Activated naive CD8-positive, alpha-beta T cell treated with anti-CD3 and anti-CD28 coated beads, Interleukin-2, amount 10 ng/mL, durations not matched to agents 7 days and 5 days (primary cell): ENCODE measurements around the gene PPP1R9A. TPM values are rescaled to one million over a fixed set of nuclear protein-coding genes. Genes with fewer than 3 reads are reported as not detected.

Experiments used
- ATAC-seq: fragments of 150-1000 bp; cut with Tn5 transposase; one replicate; pipeline ENCODE4 v1.10.0; 2021; ENCODE audit warnings: low read depth, moderate library complexity
- POLR2A ChIA-PET: fragments of 350-600 bp; sonication (Branson Sonifier 250); formaldehyde crosslinking; loops from one replicate; lab custom pipeline; 2021; ENCODE audit warnings: antibody characterized with exemption; lab: Charles Lee
- DNase-seq: peaks from one replicate; pipeline ENCODE4 v3.0.0; 2021
- H3K27ac Mint-ChIP-seq: one replicate; pipeline ENCODE4 v1.8.0; 2022; ENCODE audit warnings: mild to moderate bottlenecking, mixed read lengths
- H3K27me3 Mint-ChIP-seq: one replicate; pipeline ENCODE4 v1.8.0; 2022; ENCODE audit warnings: mild to moderate bottlenecking, moderate library complexity, mixed read lengths
- H3K36me3 Mint-ChIP-seq: one replicate; pipeline ENCODE4 v1.8.0; 2021; ENCODE audit warnings: mild to moderate bottlenecking, mixed read lengths
- H3K4me1 Mint-ChIP-seq: one replicate; pipeline ENCODE4 v1.8.0; 2021; ENCODE audit warnings: mixed read lengths
- H3K4me3 Mint-ChIP-seq: one replicate; pipeline ENCODE4 v1.8.0; 2022; ENCODE audit warnings: mild to moderate bottlenecking, moderate library complexity, mixed read lengths
- H3K9me3 Mint-ChIP-seq: one replicate; pipeline ENCODE4 v1.8.0; 2021; ENCODE audit warnings: mixed read lengths
- total RNA-seq, 2 experiments: library from RNA; stranded (reverse); gene quantifications; one replicate each; pipeline ENCODE4 v1.2.3, GENCODE V29; 2021

The PPP1R9A gene
- total RNA-seq, 2 experiments from 2014 or later, result 0.06 to 0.42 TPM

GRCh38 chr7:95132500-95132899, 225.1 kb downstream of the PPP1R9A start:
- peaks cover 2% of the 10 kb centered on the region for H3K9me3 Mint-ChIP-seq
- no peak overlapping the region for H3K27ac Mint-ChIP-seq
- no peak for ATAC-seq
- H3K36me3 Mint-ChIP-seq, result no peaks in the 10 kb centered on the region
- DNase-seq, result no peak
- POLR2A ChIA-PET, result no interaction called here
- H3K4me3 Mint-ChIP-seq, result no peak overlapping the region
- no peaks in the 10 kb centered on the region for H3K27me3 Mint-ChIP-seq
- H3K4me1 Mint-ChIP-seq, result no peaks in the 10 kb centered on the region

- Mint-ChIP-seq H3K4me1 (no peaks in the 10 kb centered on the region), H3K36me3 (no peaks in the 10 kb centered on the region), H3K4me3 (no peak overlapping the region), H3K9me3 (no peaks in the 10 kb centered on the region), H3K27me3 (no peaks in the 10 kb centered on the region), H3K27ac (no peak overlapping the region)
- DNase-seq (no peak), ATAC-seq (no peak)
- POLR2A ChIA-PET, result no interaction called here
Measured at GRCh38 chr7:95139922-95140321, 232.5 kb downstream of the PPP1R9A start.

DNA sequence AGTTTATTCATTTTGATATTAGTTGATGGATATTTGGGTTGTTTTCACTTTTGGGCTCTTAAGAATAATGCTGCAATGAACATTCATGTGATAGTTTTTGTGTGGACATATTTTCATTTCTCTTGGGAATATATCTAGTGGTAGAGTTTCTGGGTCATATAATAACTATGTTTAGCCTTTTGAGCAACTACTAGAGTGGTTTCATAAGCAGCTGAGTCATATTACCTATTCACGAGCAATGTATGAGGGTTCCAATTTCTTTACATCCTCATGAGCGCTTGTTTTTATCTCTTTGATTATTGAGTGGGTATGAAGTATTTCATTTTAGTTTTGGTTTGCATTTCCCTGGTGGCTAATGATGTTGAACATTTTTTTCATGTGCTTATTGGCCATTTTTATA, 234.4 kb downstream of the PPP1R9A start:
- no peak overlapping the region for H3K4me3 Mint-ChIP-seq
- no peak overlapping the region for H3K27ac Mint-ChIP-seq
- DNase-seq, result no peak
- no peaks in the 10 kb centered on the region for H3K27me3 Mint-ChIP-seq
- H3K4me1 Mint-ChIP-seq, result no peaks in the 10 kb centered on the region
- POLR2A ChIA-PET, result no interaction called here
- ATAC-seq, result no peak
- H3K36me3 Mint-ChIP-seq, result no peaks in the 10 kb centered on the region
- H3K9me3 Mint-ChIP-seq, result no peaks in the 10 kb centered on the region

GRCh38 chr7:95144256-95144655, 236.9 kb downstream of the PPP1R9A start:
- Mint-ChIP-seq H3K27ac (no peak overlapping the region), H3K9me3 (no peaks in the 10 kb centered on the region), H3K27me3 (no peaks in the 10 kb centered on the region), H3K4me3 (no peak overlapping the region), H3K36me3 (no peaks in the 10 kb centered on the region), H3K4me1 (no peaks in the 10 kb centered on the region)
- ATAC-seq (no peak), DNase-seq (no peak)
- POLR2A ChIA-PET, result no interaction called here

DNA sequence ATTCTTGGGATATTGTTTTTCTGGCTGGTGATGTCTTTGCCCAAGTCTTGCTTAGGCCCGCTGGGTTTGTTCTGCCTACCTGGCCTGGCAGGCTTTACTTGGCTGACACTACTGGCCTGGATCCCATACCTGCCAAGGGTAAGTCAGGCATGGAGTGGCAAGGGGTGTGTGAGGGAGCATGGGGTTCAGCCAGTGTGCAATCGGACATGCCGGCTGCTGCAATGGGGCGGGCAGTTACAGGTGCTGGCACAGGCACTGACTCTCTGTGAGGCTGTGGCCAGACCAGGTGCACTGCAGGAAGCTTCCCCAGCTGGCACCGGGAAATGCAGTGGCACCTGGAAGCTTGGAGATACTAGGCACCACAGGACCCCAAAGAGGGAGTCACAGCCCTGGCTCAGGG, 248.6 kb downstream of the PPP1R9A start:
- POLR2A ChIA-PET, result no interaction called here
- no peaks in the 10 kb centered on the region for H3K9me3 Mint-ChIP-seq
- ATAC-seq (no peak), DNase-seq (no peak)
- H3K4me1 Mint-ChIP-seq, result no peaks in the 10 kb centered on the region
- no peaks in the 10 kb centered on the region for H3K36me3 Mint-ChIP-seq
- H3K4me3 Mint-ChIP-seq, result no peak overlapping the region
- no peak overlapping the region for H3K27ac Mint-ChIP-seq
- H3K27me3 Mint-ChIP-seq, result no peaks in the 10 kb centered on the region

DNA sequence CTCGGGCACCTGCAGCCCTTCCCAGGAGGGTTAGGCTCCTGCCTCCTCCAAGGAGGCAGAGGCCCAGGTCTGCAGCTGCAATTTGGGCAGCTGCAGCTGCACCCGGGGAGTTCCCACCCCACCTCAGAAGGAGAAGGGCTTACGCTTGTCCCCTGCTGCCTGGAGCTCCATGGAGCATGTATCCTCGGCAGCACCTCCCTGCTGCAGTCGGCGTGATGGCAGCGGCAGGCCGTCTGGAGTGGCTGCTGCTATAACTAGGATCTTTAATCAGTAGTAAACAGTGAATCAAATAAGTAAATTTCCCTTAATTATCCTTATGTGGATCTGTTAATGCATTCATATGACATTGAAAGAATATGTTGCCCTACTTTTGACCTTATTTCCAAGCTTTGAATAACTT, 250.0 kb downstream of the PPP1R9A start:
- no peaks in the 10 kb centered on the region for H3K27me3 Mint-ChIP-seq
- no peak overlapping the region for H3K4me3 Mint-ChIP-seq
- H3K36me3 Mint-ChIP-seq, result no peaks in the 10 kb centered on the region
- H3K27ac Mint-ChIP-seq, result no peak overlapping the region
- H3K9me3 Mint-ChIP-seq, result no peaks in the 10 kb centered on the region
- no peaks in the 10 kb centered on the region for H3K4me1 Mint-ChIP-seq
- POLR2A ChIA-PET, result no interaction called here
- DNase-seq (no peak), ATAC-seq (no peak)

GRCh38 chr7:95169678-95170077, 262.3 kb downstream of the PPP1R9A start:
- Mint-ChIP-seq H3K4me3 (no peak overlapping the region), H3K27me3 (no peaks in the 10 kb centered on the region), H3K4me1 (no peaks in the 10 kb centered on the region), H3K36me3 (no peaks in the 10 kb centered on the region), H3K9me3 (no peaks in the 10 kb centered on the region), H3K27ac (no peak overlapping the region)
- no peak for ATAC-seq
- DNase-seq, result no peak
- POLR2A ChIA-PET, result no interaction called here

DNA sequence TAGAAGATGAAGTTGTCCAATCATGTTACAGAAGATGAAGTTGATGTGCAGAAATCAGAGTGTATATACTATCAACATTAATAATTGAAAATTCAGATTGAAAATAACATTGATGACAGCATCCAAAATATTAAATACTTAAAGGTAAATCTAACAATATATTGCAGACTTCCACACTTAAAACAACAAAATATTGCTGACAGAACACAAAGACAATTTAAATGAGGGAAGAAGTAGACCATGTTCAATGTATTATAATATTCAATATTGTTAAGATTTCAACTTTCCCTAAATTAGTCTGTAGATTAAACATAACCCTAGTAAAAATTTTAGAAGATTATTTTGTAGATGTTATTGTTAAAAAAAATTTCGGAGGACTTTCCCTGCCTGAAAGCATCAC, 265.0 kb downstream of the PPP1R9A start:
- Mint-ChIP-seq H3K4me3 (no peak overlapping the region), H3K9me3 (no peaks in the 10 kb centered on the region), H3K27ac (no peak overlapping the region), H3K36me3 (no peaks in the 10 kb centered on the region), H3K4me1 (no peaks in the 10 kb centered on the region), H3K27me3 (no peaks in the 10 kb centered on the region)
- POLR2A ChIA-PET, result no interaction called here
- DNase-seq (no peak), ATAC-seq (no peak)

DNA sequence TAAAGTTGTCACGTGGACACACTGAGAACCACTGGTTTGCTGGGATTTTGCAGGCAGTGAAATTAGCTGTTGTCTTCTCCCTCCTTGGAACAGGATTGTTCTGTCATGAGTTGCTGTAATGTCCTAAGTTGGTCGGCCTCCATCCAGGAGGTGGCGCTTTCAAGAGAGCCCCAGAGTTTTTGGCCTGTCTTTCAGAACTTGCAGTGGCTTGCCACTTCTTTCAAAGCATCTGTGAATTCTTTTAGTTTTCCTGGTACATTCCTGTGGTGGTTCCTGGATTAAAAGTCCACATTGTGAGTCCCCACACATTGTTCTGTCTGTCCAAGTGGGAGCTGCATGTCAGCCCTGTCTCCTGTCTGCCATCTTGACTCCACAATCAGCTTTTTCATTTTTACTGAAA, 283.1 kb downstream of the PPP1R9A start:
- POLR2A ChIA-PET, result no interaction called here
- Mint-ChIP-seq H3K36me3 (no peaks in the 10 kb centered on the region), H3K4me1 (no peaks in the 10 kb centered on the region), H3K9me3 (no peaks in the 10 kb centered on the region), H3K27me3 (no peaks in the 10 kb centered on the region), H3K4me3 (no peak overlapping the region), H3K27ac (no peak overlapping the region)
- ATAC-seq (no peak), DNase-seq (no peak)

DNA sequence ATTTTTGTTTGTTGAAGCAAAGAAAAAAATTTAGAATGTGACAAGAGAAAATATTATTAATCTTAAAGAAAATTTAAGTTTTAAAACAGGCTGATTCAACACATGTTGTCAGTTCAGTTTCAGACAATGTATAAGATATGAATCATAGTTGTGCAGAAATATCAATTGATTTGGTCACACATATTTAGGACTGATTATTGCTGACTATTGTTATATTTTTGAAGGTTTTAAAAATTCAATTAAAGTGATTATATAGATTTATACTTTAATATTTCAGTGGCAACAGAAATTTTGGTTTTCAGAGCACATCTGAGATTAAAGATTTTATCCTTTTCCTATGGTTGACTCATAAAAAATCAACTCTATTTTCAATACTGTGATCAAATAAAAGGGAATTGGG, 284.4 kb downstream of the PPP1R9A start:
- Mint-ChIP-seq H3K4me3 (no peak overlapping the region), H3K9me3 (no peaks in the 10 kb centered on the region), H3K27ac (no peak overlapping the region), H3K27me3 (no peaks in the 10 kb centered on the region), H3K36me3 (no peaks in the 10 kb centered on the region), H3K4me1 (no peaks in the 10 kb centered on the region)
- POLR2A ChIA-PET, result no interaction called here
- DNase-seq (no peak), ATAC-seq (no peak)

GRCh38 chr7:95198863-95199262, 291.5 kb downstream of the PPP1R9A start:
- Mint-ChIP-seq H3K4me3 (no peak overlapping the region), H3K36me3 (no peaks in the 10 kb centered on the region), H3K9me3 (no peaks in the 10 kb centered on the region), H3K27me3 (no peaks in the 10 kb centered on the region), H3K27ac (no peak overlapping the region), H3K4me1 (no peaks in the 10 kb centered on the region)
- POLR2A ChIA-PET, result no interaction called here
- DNase-seq (no peak), ATAC-seq (no peak)

DNA sequence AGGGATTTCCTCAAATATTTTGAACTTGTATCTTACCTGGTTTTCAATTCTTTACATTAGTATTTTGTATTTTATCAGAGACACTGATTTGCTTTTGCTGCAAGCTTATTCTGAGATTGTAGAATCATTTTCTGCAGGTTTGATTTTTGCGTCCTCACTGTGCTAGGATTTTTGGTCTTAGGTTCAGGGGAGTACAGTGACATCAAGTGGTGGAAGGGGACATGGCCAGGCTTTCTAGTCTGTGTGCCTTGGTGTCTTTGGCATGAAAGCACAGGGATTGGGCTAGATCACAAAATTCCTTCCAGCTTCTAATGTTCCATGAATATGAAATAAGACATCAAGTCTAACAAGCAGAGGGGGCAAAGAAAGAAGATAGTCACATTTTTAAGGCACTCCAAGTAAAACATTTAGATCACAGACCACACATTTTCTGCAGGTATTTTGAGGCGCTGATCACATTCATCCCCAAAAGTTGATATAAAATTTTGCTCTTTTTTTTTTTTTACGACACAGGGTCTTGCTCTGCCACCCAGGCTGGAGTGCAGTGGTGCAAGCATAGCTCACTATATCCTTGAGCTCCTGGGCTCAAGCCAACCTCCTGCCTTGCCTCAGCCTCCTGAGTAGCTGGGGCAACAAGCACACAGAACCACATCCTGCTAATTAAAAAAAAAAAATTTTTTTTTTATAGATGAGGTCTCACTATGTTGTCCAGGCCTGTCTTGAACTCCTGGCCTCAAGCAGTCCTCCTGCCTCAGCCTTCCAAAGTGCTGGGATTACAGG, 292.6 kb downstream of the PPP1R9A start:
- no peaks in the 10 kb centered on the region for H3K4me1 Mint-ChIP-seq
- H3K36me3 Mint-ChIP-seq, result no peaks in the 10 kb centered on the region
- no peak overlapping the region for H3K27ac Mint-ChIP-seq
- no peak overlapping the region for H3K4me3 Mint-ChIP-seq
- no peak for ATAC-seq
- POLR2A ChIA-PET, result no interaction called here
- no peak for DNase-seq
- H3K27me3 Mint-ChIP-seq, result no peaks in the 10 kb centered on the region
- H3K9me3 Mint-ChIP-seq, result no peaks in the 10 kb centered on the region

- H3K36me3 Mint-ChIP-seq, result no peaks in the 10 kb centered on the region
- POLR2A ChIA-PET, result no interaction called here
- DNase-seq (no peak), ATAC-seq (no peak)
- no peaks in the 10 kb centered on the region for H3K27me3 Mint-ChIP-seq
- H3K9me3 Mint-ChIP-seq, result no peaks in the 10 kb centered on the region
- no peak overlapping the region for H3K27ac Mint-ChIP-seq
- H3K4me1 Mint-ChIP-seq, result no peaks in the 10 kb centered on the region
- no peak overlapping the region for H3K4me3 Mint-ChIP-seq
Measured at GRCh38 chr7:95200741-95201140, 293.3 kb downstream of the PPP1R9A start.

GRCh38 chr7:95201727-95202126, 294.3 kb downstream of the PPP1R9A start:
- Mint-ChIP-seq H3K9me3 (no peaks in the 10 kb centered on the region), H3K27me3 (no peaks in the 10 kb centered on the region), H3K36me3 (no peaks in the 10 kb centered on the region), H3K4me1 (no peaks in the 10 kb centered on the region), H3K27ac (no peak overlapping the region), H3K4me3 (no peak overlapping the region)
- ATAC-seq (no peak), DNase-seq (no peak)
- POLR2A ChIA-PET, result no interaction called here
